NCI-H146 treated with DMSO at 0.1 percent for 48 hours (cell line): ENCODE measurements around the gene CDH23.

Source experiments
- DNase-seq: peaks from one replicate; lab custom pipeline; 2025; ENCODE audit not compliant: unreplicated experiment; lab: John Stamatoyannopoulos, UW

CDH23 gene

DNA sequence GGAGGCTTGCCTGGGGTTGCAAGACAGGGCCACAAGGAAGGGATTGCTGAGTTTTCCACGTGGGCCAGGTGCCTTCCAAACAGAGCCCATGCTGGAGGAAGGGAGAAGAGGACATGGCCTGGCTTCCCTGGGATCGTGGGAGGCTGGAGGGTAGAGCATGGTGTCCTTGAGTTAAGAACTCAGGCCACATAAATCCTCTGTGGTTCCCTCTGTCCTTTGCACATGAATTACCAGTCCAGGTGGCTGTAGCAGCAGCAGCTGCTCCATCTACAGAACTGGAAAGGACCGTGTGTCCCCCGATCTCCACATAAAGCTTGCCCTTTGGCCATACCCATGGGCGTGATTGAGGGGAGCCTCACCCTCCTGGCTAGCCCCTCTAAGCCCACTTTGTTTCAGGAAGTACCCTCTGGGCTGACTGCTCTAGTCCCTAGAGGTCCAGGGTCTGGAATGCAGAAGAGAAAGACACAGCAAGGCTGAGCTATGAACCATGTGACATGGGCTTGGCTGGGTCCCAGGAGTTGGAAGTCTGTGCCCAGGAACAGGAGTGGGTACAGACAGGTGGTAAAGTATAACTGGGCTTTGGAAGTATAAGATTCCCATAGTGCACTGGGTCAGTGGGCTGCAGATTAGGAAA, 237.9 kb downstream of the CDH23 start:
- no peak for DNase-seq

DNA sequence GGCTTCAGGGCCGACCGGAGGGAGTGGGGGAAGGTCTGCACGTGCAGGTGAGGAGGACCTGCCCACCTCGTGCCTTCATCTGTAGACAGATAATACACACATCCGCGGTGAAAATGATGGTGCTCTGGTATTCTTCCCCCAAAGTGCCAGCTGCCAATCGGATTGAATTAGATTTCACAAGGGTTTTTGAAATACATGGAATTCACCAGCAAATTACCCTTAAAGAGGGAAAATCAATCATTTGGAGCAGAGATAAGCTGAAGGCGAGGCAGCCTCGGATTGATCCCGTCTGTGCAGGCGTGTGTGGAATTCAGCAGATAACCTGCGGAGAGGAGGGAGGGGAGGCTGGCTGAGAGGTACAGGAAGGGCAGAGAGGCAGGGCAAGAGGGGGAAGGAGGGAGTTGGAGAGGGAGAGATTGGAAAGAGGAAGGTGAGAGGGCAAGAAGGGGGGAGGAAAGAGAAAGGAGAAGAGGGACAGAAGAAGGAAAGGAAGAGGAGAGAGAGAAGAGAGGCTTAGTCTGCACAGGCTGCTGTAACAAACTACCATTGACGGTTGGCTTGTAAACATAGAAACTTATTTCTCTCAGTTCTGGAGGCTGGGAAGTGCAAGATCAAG, 238.6 kb downstream of the CDH23 start:
- DNase-seq, result peak; percentile 9

DNA sequence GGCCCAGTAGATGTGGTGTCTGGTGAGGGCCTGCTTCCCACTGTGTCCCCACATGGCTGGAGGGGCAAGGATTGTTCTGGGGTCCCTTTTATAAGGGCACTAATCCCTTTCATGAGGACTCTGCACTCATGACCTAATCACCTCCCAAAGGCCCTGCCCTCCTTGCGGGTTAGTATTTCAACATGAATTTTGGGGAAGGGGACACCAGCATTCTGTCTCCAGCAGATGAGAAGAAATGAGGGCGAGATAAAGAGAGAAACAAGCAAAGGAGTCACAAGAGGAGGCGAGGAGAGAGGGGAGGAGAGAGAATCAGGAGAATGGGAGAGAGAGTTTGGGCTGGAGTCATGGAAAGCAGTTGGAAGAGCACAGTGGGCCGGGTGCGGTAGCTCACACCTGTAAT, 239.1 kb downstream of the CDH23 start:
- no peak for DNase-seq

GRCh38 chr10:71636588-71636987, 239.9 kb downstream of the CDH23 start:
- DNase-seq, result no peak

- no peak for DNase-seq
Measured at GRCh38 chr10:71637305-71637704, 240.6 kb downstream of the CDH23 start.

DNA sequence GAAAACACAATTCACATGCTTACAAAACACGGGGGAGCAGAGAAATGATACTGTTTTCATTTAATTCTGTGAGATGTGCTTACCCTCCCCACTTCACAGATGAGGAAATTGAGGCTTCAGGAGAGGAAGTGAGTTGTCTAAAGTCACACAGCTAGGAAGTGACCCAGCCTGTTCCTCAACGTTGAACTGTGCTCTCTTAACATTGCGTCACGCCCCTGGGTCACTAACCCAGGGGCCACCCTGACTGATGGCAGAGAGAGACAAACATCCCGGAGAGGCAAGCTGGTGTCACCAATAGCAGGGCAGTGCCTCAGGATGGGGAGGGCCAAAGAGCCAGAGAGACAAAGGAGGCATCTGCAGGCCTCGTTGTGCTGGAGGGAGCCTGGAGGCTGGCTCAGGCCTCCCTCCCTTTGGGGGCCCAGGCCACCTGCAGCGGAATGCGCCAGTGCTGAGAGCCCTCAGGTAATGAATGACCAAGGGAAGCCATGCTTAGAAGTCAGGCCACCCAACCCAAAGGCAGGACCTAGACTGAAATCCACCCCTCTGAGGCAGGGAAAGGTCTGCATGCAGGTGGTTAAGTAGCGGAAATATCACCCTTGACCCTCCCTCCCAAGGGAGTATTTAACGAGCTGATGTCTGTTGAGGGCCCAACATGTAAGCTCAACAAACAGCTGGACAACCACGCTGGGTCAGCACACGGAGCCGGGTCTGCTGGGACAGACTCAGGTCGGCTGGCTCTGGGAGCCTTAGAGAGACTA, 241.5 kb downstream of the CDH23 start:
- DNase-seq, result no peak

DNA sequence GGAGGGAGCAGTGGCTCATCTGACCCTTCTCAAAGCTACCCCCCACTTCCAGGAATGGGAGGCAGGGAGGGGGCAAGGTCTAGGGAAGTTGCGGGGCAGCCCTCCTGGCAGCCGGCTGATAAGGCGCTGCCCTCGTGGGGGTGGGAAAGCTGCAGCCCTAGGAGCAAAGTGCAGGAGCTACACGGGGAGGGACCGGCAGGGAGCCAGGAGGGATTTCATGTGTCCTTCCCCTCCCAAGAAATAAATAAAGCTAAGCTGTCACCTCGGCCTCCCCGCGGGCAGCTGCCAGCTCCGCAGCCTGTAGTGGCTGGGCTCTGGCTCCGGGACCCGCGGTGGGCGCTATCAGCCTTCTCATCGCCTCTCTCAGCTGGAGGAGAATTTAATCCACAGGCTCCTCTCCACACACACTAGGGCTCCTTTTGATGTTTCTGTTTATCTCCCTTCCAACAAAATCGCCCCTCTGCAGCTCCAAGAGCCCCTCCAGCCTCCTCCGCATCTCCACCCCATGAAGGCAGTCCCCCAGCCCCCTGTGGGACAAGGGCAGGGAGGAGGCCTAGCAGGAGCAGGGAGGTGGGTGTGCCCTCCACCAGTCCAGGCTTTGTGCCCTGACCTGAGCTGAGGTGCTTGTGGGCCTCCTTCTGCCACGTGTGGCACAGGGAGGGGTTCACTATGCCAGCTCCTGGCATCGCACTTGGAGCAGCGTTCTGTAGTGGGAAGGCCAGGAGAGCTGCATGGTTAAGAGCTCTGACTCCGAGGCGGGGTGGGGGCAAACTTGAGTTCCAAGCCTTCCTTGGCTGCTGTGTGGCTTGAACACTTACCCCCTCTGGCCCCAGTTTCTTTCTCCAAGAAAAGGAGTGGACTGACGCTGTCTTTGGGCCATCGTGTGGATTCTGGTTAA, 242.4 kb downstream of the CDH23 start:
- no peak for DNase-seq

GRCh38 chr10:71640607-71641006, 243.9 kb downstream of the CDH23 start:
- DNase-seq, result no peak

DNA sequence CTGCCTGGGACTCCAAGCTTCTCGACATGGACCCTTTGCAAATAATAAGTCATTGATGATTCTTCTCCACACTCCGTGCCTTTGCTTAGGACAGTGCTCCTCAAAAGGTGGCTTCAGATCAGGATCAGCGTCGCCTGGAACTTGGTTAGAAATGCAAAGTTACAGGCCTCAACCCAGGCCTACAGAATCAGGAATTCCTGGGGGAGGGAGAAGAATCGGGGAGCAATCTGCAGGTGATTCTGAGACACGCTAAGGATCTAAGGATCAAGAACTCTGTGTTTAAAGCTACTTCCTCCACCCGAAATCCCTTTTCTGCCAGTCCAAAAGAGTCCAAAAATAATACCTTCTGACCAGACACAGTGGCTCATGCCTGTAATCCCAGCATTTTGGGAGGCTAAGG, 244.7 kb downstream of the CDH23 start:
- no peak for DNase-seq

GRCh38 chr10:71641986-71642385, 245.3 kb downstream of the CDH23 start:
- DNase-seq, result no peak

- no peak for DNase-seq
Measured at GRCh38 chr10:71643904-71644303, 247.2 kb downstream of the CDH23 start.

DNA sequence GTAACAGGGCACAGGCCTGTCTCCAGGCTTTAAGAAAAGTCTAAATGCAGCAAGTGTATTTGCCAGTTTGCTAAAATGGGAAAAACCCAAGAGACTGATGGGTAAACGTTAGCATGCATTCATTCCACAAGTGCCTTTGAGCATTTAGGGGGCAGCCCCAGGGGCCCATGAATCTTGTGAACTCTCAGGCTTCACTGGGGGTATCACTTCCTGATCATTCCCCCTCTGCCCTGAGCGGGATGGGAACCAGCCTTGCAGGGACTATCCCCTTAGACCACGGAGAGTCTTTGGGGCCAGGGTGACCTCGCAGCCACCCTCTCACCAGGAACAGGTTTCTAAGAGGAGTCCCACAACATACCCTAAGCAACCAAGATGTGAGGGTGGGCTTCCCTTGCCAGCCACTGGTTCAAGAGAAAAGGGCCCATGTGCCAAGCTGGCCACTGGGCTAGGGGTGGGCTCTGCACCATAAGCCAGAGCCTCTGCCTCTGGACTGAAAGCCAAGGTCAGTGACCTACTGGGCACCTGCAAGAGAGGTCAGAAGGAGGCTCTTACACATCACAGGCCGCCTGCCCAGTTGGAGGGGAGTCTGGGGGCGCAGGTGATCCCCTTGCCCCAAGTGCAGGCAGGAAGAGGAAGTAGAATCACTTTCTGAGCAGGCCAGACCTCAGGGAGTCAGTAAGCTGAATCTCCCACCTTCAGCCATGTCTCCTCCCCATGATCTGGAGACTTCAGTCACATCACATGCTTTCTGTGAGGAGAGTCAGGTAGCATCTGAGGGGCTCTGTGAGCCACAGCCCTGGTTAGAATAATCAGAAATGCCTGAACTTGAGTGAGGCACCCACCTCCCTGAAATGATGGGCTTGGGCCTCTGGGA, 247.8 kb downstream of the CDH23 start:
- no peak for DNase-seq

DNA sequence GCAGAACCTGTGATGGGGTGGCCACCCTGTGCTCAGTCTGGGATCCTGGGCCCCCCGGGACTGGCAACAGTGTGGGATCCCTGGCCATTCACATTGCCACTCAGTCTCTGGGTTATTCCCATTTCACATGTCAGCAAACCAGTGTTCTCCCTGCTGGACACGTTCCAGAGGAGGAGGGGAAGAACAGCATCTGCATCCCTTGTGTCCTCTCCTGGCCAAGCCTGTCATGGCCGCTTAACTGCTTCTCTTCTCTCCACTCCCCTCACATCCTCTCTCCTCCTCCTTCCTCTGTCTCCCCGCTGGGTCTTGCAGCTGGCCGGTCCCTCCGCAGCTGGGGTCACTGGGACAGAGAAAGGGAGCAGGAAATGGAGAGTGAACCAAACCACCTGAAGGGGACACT, 248.5 kb downstream of the CDH23 start:
- DNase-seq, result no peak

DNA sequence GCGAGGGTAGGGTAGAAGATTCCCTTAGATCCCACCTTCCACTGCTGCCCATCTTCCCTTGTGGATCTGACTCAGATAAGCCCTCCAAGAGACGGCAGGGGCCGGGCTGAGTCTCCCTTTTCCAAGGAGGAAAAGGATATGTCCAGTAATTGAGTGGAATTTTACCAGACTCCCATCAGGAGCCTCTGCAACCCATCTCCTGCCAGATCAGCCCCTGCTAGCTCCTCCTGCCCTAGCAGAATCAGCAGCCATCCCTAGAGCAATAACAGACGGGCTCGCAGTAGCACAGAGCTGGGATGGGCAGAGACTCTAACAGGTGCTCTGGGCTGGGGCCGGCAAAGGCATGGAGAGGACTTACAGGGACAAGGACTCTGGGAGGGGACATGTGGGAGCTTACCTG, 249.3 kb downstream of the CDH23 start:
- DNase-seq, result no peak

DNA sequence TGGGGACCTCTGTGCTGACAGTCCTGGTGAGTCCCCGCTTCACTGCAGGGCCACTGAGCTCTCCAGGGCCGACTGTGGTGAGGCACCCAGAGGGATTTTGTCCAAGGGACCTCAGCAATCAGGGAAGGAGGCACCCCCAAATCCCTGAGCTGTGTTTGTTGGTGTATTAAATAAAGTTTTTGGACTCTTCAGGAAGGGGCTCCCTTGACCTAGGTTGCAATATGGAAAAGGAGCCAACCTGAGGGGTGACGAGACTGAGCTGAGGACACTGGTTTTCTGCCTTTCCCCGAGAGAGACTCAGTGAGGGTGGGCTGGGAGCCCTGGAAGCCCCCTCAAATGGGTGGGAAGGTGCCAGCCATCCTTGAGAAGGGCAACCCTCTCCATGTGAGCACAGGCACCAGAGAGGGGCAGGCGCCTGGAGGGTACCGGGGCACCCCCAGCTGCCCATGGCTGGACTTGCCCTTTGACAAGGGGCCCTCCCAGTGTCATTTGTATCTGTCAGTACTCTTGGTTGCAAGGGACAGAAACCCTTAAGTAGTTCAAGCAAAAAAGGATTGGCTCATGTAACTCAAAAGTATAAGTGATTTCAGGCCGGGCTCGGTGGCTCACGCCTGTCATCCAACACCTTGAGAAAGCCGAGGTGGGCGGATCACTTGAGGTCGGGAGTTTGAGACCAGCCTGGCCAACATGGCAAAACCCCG, 250.0 kb downstream of the CDH23 start:
- DNase-seq, result no peak

DNA sequence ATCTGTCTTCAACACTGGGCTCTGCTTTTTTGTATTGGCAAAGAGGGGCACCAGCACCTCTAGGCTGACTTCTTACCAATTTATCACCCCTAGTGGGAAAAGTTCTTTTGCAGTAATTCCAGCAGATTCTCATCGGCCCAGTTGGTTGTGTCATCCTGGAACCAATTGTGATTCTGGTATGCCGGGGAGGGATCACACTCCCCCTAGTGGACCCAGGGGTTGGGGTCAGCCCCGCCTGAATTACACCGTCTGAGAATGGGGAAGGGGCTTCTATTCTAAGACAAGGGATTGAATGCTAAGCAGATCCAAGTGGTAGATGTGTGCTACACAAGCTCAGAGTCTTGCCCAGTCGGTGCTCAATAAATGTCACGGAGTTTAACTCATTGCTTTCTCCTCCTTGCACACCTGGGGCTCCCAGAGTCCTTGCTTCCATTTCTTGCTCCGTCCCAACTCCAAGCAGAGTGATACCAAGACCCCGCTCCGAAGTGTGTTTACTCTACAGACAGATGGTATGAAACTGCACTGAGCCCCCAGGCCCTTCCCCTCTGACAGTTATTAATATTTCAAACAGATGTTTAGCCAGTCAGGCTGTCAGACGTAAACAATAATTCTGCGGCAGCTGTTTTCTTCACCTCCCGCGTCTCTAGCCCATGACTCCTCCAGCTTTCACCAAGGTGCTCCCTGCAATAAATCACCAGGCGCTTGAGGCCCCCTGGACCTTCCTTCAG, 251.0 kb downstream of the CDH23 start:
- DNase-seq, result no peak

DNA sequence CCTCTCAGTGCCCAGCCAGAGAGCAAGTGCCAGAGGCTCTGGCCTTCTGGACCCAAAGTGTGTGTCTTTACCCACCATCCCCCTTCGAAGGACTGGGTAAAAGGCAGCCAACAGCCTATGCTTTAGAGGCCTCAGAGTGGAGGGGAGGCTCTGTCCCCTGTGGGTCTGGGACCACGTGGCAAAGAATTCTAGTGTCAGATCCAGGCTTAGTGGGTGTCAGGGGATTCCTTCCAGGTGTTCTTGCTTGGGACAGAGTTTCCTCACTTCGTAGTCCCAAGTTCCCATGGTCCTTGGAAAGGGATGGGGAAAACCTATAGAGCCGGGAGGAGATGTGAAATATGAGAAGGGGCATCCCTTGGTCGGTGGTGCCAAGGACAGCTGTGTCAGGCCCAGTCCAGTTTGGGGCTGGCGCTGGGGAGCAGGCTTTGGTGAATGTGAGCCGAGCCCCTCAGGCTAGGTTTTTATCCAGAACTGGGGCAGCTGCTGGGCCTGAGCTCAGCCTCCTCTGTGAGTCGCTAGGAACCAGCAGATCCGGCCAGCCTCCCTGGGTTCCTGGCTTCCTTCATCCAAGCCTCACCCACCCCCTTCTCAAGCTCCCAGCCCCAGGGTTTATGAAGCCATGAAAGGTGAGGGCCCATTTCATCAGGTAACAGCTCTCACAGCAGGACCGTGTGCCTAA, 251.7 kb downstream of the CDH23 start:
- DNase-seq, result no peak

GRCh38 chr10:71648933-71649320, 252.2 kb downstream of the CDH23 start:
- no peak for DNase-seq

DNA sequence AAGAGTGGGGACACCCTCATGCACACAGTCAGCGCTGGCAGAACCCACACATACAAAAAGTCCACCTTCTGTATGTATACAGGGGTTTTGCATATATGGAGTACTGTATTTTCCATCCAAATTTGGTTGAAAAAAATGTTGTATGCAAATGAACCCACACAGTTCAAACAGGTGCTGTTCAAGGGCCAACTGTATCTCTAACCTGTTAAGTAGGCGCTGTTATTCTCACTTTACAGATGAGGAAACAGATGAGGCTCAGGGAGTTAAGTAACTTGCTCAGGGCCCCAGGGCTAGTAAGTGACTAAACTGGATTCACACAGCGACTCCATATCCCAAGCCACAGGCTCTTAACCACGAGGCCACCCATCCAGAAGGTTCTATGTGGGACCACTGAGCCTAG, 252.9 kb downstream of the CDH23 start:
- DNase-seq, result no peak
